Neural cell (in vitro differentiated cells): ENCODE measurements around the gene KPNA4. TPM values are rescaled to one million over a fixed set of nuclear protein-coding genes. Genes with fewer than 3 reads are reported as not detected.

Experiments
- H2AFZ ChIP-seq: fragments of 200-600, 300-800 bp; sonication (generic), shearing (Covaris generic); 2 replicates; pipeline ENCODE4 v1.6.0; 2014; ENCODE audit warnings: low read depth, mild to moderate bottlenecking, antibody characterized with exemption, low read length, moderate library complexity
- H3F3A ChIP-seq: fragments of 200-600 bp; shearing (Covaris generic); 2 replicates; pipeline ENCODE4 v1.6.1; 2016; ENCODE audit warnings: mild to moderate bottlenecking, moderate library complexity, mixed read lengths, antibody characterized with exemption, low read length; ENCODE audit not compliant: insufficient read depth, poor library complexity, severe bottlenecking
- H3K27ac ChIP-seq: fragments of 200-600, 300-800 bp; sonication (generic), shearing (Covaris generic); 2 replicates; pipeline ENCODE4 v1.5.1; 2014; ENCODE audit warnings: mild to moderate bottlenecking, low read length, moderate library complexity
- H3K27me3 ChIP-seq: fragments of 300-800, 200-600 bp; sonication (generic), shearing (Covaris generic); 2 replicates; pipeline ENCODE4 v1.6.0; 2014; ENCODE audit warnings: mild to moderate bottlenecking, low read depth, low read length, moderate library complexity; ENCODE audit not compliant: insufficient read depth
- H3K36me3 ChIP-seq: fragments of 300-800, 200-600 bp; sonication (generic), shearing (Covaris generic); 2 replicates; pipeline ENCODE4 v1.5.1; 2014; ENCODE audit warnings: mild to moderate bottlenecking, antibody characterized with exemption, low read length, moderate library complexity; ENCODE audit not compliant: insufficient read depth
- H3K4me2 ChIP-seq: fragments of 300-800, 200-600 bp; sonication (generic), shearing (Covaris generic); 2 replicates; pipeline ENCODE4 v1.6.0; 2014; ENCODE audit warnings: mild to moderate bottlenecking, low read length
- H3K4me3 ChIP-seq: fragments of 300-800, 200-600 bp; sonication (generic), shearing (Covaris generic); 2 replicates; pipeline ENCODE4 v1.5.1; 2014; ENCODE audit warnings: mild to moderate bottlenecking, low read length, moderate library complexity
- H3K79me2 ChIP-seq: fragments of 200-600 bp; shearing (Covaris generic); replicated peaks from 2 replicates; pipeline ENCODE4 v1.6.0; 2014; ENCODE audit warnings: mild to moderate bottlenecking, low read length, moderate library complexity; ENCODE audit not compliant: insufficient read depth
- H3K9ac ChIP-seq: fragments of 300-800, 200-600 bp; sonication (generic), shearing (Covaris generic); 2 replicates; pipeline ENCODE4 v1.6.1; 2016; ENCODE audit warnings: mild to moderate bottlenecking, low read length, mixed read lengths
- H3K9me2 ChIP-seq: fragments of 200-600 bp; shearing (Covaris generic); 2 replicates; pipeline ENCODE4 v1.6.1; 2016; ENCODE audit warnings: mild to moderate bottlenecking, low read length, mixed read lengths; ENCODE audit not compliant: insufficient read depth
- H3K9me3 ChIP-seq: fragments of 200-600, 300-800 bp; sonication (generic), shearing (Covaris generic); 2 replicates; pipeline ENCODE4 v1.6.1; 2016; ENCODE audit warnings: mild to moderate bottlenecking, mixed run types, low read length, moderate library complexity, mixed read lengths
- H4K20me1 ChIP-seq: fragments of 200-600 bp; shearing (Covaris generic); 2 replicates; pipeline ENCODE4 v1.6.1; 2016; ENCODE audit warnings: mild to moderate bottlenecking, mixed run types; ENCODE audit not compliant: insufficient read depth
- EP300 ChIP-seq: fragments of 450-650 bp; conservative IDR thresholded peaks from 2 replicates; pipeline ENCODE4 v1.6.1; 2014; ENCODE audit warnings: antibody characterized with exemption, mild to moderate bottlenecking, moderate library complexity; ENCODE audit not compliant: poor library complexity, severe bottlenecking
- EZH2 ChIP-seq: fragments of 200-600, 300-800 bp; shearing (Covaris generic), sonication (generic); IDR thresholded peaks from 2 replicates; pipeline ENCODE4 v1.6.1; 2014; ENCODE audit warnings: antibody characterized with exemption, low read length, borderline replicate concordance, mild to moderate bottlenecking; ENCODE audit not compliant: insufficient read depth, poor library complexity, severe bottlenecking
- MXI1 ChIP-seq: fragments of 450-650 bp; conservative IDR thresholded peaks from 2 replicates; pipeline ENCODE4 v1.6.1; 2014; ENCODE audit warnings: antibody characterized with exemption, mild to moderate bottlenecking; ENCODE audit not compliant: poor library complexity, severe bottlenecking
- POLR2AphosphoS5 ChIP-seq: IDR thresholded peaks from 2 replicates; pipeline ENCODE4 v1.6.1; 2012
- RAD21 ChIP-seq: fragments of 450-650 bp; conservative IDR thresholded peaks from 2 replicates; pipeline ENCODE4 v1.6.1; 2014; ENCODE audit warnings: antibody characterized with exemption, mild to moderate bottlenecking, moderate library complexity
- REST ChIP-seq: IDR thresholded peaks from 2 replicates; pipeline ENCODE4 v1.6.1; 2012; ENCODE audit warnings: borderline replicate concordance
- SMC3 ChIP-seq: fragments of 450-650 bp; conservative IDR thresholded peaks from 2 replicates; pipeline ENCODE4 v1.6.1; 2014; ENCODE audit warnings: antibody characterized with exemption, mild to moderate bottlenecking, moderate library complexity; ENCODE audit not compliant: poor library complexity
- TAF1 ChIP-seq: IDR thresholded peaks from 2 replicates; pipeline ENCODE4 v1.6.1; 2012; ENCODE audit warnings: low read depth
- polyA plus RNA-seq: library from polyadenylated mRNA; depleted of rRNA; stranded (reverse); fragments of >200 nt; gene quantifications from 2 replicates; pipeline ENCODE4 v1.2.3, GENCODE V29; 2014
- TF ChIP-seq, protein P1 (sequence below): fragments of 450-650 bp; IDR thresholded peaks from 2 replicates; pipeline ENCODE4 v1.5.1; 2014; ENCODE audit warnings: antibody characterized with exemption, mild to moderate bottlenecking, moderate library complexity; ENCODE audit not compliant: poor library complexity, severe bottlenecking

Gene KPNA4
- polyA plus RNA-seq, 1 donor from 2014 or later: 23.1 TPM

DNA sequence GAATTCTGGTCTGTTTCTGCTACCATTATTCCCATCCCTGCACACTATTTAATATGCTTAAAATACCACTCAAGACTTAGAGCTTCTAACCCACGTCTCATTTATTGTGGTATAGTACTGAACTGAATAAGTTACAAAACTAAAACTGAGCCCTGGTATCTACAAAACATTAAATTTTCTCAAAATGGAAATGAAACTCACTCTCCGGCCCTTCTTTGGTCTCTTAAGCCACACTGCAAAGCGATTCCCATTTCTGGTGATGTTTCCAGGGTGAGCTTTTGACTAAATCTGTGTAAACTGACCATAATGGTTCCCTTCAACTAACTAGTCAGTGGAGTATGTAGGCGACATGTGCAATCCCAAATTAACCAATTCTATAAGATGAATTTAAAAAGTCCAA, 18.6 kb downstream of the KPNA4 start:
- H3K27ac ChIP-seq: no peak overlapping the region
- no peak overlapping the region for H2AFZ ChIP-seq
- no peaks in the 10 kb centered on the region for H3K9me2 ChIP-seq
- peaks cover 15% of the 10 kb centered on the region for H3K9me3 ChIP-seq
- H3K79me2 ChIP-seq: peaks cover 51% of the 10 kb centered on the region
- H3K9ac ChIP-seq: no peak overlapping the region
- no peaks in the 10 kb centered on the region for H3K27me3 ChIP-seq
- no peaks in the 10 kb centered on the region for H3F3A ChIP-seq
- H3K4me3 ChIP-seq: no peak overlapping the region
- TF ChIP-seq REST (no peak), TAF1 (no peak), EZH2 (no peak)
- H3K36me3 ChIP-seq: no peaks in the 10 kb centered on the region
- H3K4me2 ChIP-seq: no peak overlapping the region
- no peaks in the 10 kb centered on the region for H4K20me1 ChIP-seq

- Histone ChIP-seq H3K27ac (no peak overlapping the region), H3K4me2 (no peak overlapping the region), H3K27me3 (no peaks in the 10 kb centered on the region), H3K4me3 (no peak overlapping the region), H3K79me2 (peaks cover 62% of the 10 kb centered on the region), H4K20me1 (no peaks in the 10 kb centered on the region), H3K9ac (no peak overlapping the region), H3K9me2 (no peaks in the 10 kb centered on the region), H2AFZ (no peak overlapping the region), H3K9me3 (peaks cover 13% of the 10 kb centered on the region), H3F3A (no peaks in the 10 kb centered on the region), H3K36me3 (no peaks in the 10 kb centered on the region)
- TF ChIP-seq TAF1 (no peak), SMC3 (no peak), RAD21 (no peak), EZH2 (no peak), REST (no peak), EP300 (no peak), MXI1 (no peak), POLR2AphosphoS5 (no peak)
- TF ChIP-seq, protein P1, sequence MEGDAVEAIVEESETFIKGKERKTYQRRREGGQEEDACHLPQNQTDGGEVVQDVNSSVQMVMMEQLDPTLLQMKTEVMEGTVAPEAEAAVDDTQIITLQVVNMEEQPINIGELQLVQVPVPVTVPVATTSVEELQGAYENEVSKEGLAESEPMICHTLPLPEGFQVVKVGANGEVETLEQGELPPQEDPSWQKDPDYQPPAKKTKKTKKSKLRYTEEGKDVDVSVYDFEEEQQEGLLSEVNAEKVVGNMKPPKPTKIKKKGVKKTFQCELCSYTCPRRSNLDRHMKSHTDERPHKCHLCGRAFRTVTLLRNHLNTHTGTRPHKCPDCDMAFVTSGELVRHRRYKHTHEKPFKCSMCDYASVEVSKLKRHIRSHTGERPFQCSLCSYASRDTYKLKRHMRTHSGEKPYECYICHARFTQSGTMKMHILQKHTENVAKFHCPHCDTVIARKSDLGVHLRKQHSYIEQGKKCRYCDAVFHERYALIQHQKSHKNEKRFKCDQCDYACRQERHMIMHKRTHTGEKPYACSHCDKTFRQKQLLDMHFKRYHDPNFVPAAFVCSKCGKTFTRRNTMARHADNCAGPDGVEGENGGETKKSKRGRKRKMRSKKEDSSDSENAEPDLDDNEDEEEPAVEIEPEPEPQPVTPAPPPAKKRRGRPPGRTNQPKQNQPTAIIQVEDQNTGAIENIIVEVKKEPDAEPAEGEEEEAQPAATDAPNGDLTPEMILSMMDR: no peak
These were observed 19.9 kb downstream of the KPNA4 start for GRCh38 chr3:160545504-160545871.
